Measurements from ENCODE around the gene EFCAB6. TPM values are rescaled to one million over a fixed set of nuclear protein-coding genes. Genes with fewer than 3 reads are reported as not detected.
A peak's percentile ranks its signal among the peaks of the same experiment; 100 is the strongest.

The EFCAB6 gene
- total RNA-seq, 4 donors from 2014 or later: 1.2 to 4.0 (median 3.0) TPM

- 73% methylated on average over 1 of the region's 1 CpG for WGBS
- H3K27ac ChIP-seq (replicated peaks in 1 of 4): no peak overlapping the region
- H3K36me3 ChIP-seq: no peaks in the 10 kb centered on the region
- H3K4me1 ChIP-seq: peaks cover 0 to 11% (median 3%) of the 10 kb centered on the region in 4 donors
- peak; percentile 45 for DNase-seq (ENCODE audit: extremely low spot score)
- no peak for TF ChIP-seq EP300 (IDR thresholded peaks at IDR 0.05)
- TF ChIP-seq POLR2A (IDR thresholded peaks at IDR 0.05; ENCODE audit: low read depth): no peak
- TF ChIP-seq CTCF (IDR thresholded peaks at IDR 0.05): no peak
- no peak for TF ChIP-seq POLR2AphosphoS5 (IDR thresholded peaks at IDR 0.05)
- no peaks in the 10 kb centered on the region for H3K27me3 ChIP-seq
- H3K9me3 ChIP-seq: no peaks in the 10 kb centered on the region
- no peak overlapping the region for H3K4me3 ChIP-seq
- intact Hi-C loops (cut with DNase I): no loop called here
Measured at GRCh38 chr22:43726964-43727543, 85.1 kb downstream of the EFCAB6 start.

GRCh38 chr22:43726322-43726721 is 85.8 kb downstream of the EFCAB6 start:
- TF ChIP-seq EP300 (IDR thresholded peaks at IDR 0.05) (no peak), POLR2A (IDR thresholded peaks at IDR 0.05; ENCODE audit: low read depth) (no peak), POLR2AphosphoS5 (IDR thresholded peaks at IDR 0.05) (no peak), CTCF (IDR thresholded peaks at IDR 0.05) (no peak)
- intact Hi-C loops (cut with DNase I): no loop called here
- Histone ChIP-seq H3K27ac (replicated peaks in 1 of 4) (no peak overlapping the region), H3K36me3 (no peaks in the 10 kb centered on the region), H3K27me3 (no peaks in the 10 kb centered on the region), H3K4me1 (peaks cover 0 to 11% (median 3%) of the 10 kb centered on the region in 4 donors), H3K9me3 (no peaks in the 10 kb centered on the region), H3K4me3 (no peak overlapping the region)
- DNase-seq (ENCODE audit: extremely low spot score): no peak

GRCh38 chr22:43723816-43724215 is 88.3 kb downstream of the EFCAB6 start:
- no peak for DNase-seq (ENCODE audit: extremely low spot score)
- no peaks in the 10 kb centered on the region for H3K9me3 ChIP-seq
- intact Hi-C loops (cut with DNase I): no loop called here
- WGBS: 65% methylated on average over 3 of the region's 3 CpGs
- H3K27ac ChIP-seq (replicated peaks in 1 of 4): no peak overlapping the region
- H3K36me3 ChIP-seq: peaks cover 0 to 5% (median 0%) of the 10 kb centered on the region in 4 donors
- no peak overlapping the region for H3K4me3 ChIP-seq
- H3K27me3 ChIP-seq: no peaks in the 10 kb centered on the region
- TF ChIP-seq EP300 (IDR thresholded peaks at IDR 0.05) (no peak), POLR2AphosphoS5 (IDR thresholded peaks at IDR 0.05) (no peak), CTCF (IDR thresholded peaks at IDR 0.05) (no peak), POLR2A (IDR thresholded peaks at IDR 0.05; ENCODE audit: low read depth) (no peak)
- H3K4me1 ChIP-seq: peaks cover 0 to 11% (median 3%) of the 10 kb centered on the region in 4 donors

GRCh38 chr22:43722444-43722843 is 89.7 kb downstream of the EFCAB6 start:
- no peak overlapping the region for H3K4me3 ChIP-seq
- intact Hi-C loops (cut with DNase I): no loop called here
- no peak for TF ChIP-seq POLR2AphosphoS5 (IDR thresholded peaks at IDR 0.05)
- TF ChIP-seq CTCF (IDR thresholded peaks at IDR 0.05): no peak
- TF ChIP-seq POLR2A (IDR thresholded peaks at IDR 0.05; ENCODE audit: low read depth): no peak
- TF ChIP-seq EP300 (IDR thresholded peaks at IDR 0.05): no peak
- no peaks in the 10 kb centered on the region for H3K27me3 ChIP-seq
- H3K9me3 ChIP-seq: no peaks in the 10 kb centered on the region
- peaks cover 0 to 7% (median 0%) of the 10 kb centered on the region in 4 donors for H3K36me3 ChIP-seq
- DNase-seq (ENCODE audit: extremely low spot score): no peak
- peaks cover 0 to 11% (median 3%) of the 10 kb centered on the region in 4 donors for H3K4me1 ChIP-seq
- WGBS: 97% methylated on average over 5 of the region's 5 CpGs
- H3K27ac ChIP-seq (replicated peaks in 1 of 4): no peak overlapping the region

- no peaks in the 10 kb centered on the region for H3K27me3 ChIP-seq
- peaks cover 0 to 2% (median 0%) of the 10 kb centered on the region in 4 donors for H3K4me1 ChIP-seq
- H3K36me3 ChIP-seq: peaks cover 0 to 16% (median 0%) of the 10 kb centered on the region in 4 donors
- no peak overlapping the region for H3K4me3 ChIP-seq
- DNase-seq (ENCODE audit: extremely low spot score): no peak
- TF ChIP-seq POLR2A (IDR thresholded peaks at IDR 0.05; ENCODE audit: low read depth) (no peak), CTCF (IDR thresholded peaks at IDR 0.05) (no peak), EP300 (IDR thresholded peaks at IDR 0.05) (no peak), POLR2AphosphoS5 (IDR thresholded peaks at IDR 0.05) (no peak)
- H3K27ac ChIP-seq (replicated peaks in 1 of 4): no peak overlapping the region
- no peaks in the 10 kb centered on the region for H3K9me3 ChIP-seq
- intact Hi-C loops (cut with DNase I): no loop called here
- 81% methylated on average over 1 of the region's 1 CpG for WGBS
Measured at GRCh38 chr22:43720716-43721115, 91.4 kb downstream of the EFCAB6 start.
